ENCODE measurements around the gene SPATA21.

GRCh38 chr1:16356867-16357266 is 80.4 kb downstream of the SPATA21 start:
- no peak for TF ChIP-seq POLR2A (IDR thresholded peaks at IDR 0.05)
- TF ChIP-seq CTCF (IDR thresholded peaks at IDR 0.05), result no peak

Data from testis (tissue), 2 donors.